ENCODE results near the gene NTRK2.

DNA sequence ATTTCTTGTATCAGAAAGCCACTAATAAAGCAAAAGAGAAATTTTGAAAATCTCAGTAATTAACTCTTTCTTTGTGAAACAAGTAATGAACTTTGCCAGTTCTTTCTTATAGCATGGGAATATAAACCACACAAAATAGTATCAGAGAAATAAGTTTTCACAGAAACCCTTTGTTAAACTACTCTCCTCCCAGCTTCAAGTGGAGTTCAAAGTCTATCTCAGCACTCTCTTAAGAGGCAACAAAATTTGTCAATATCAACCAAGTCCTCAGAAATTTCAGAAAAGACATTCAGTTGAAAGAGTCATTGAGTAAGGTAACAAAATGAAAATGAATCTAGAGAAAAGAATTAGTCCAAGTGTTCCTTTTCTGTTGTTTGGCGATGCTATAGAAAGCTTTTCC lies 89.3 kb downstream of the NTRK2 start:
- no peak for TF ChIP-seq EP300 (IDR thresholded peaks at IDR 0.05)
- TF ChIP-seq POLR2AphosphoS5 (IDR thresholded peaks at IDR 0.05): no peak
- no peak for TF ChIP-seq POLR2A (IDR thresholded peaks at IDR 0.05)

All from gastroesophageal sphincter (tissue), 2 donors.